GM18870 (cell line): Measurements from ENCODE around the gene PRIMA1.

Experiments
- ATAC-seq: cut with Tn5 transposase; IDR thresholded peaks from one replicate; pipeline ENCODE4 v1.9.1; 2021; ENCODE audit warnings: moderate library complexity; ENCODE audit not compliant: unreplicated experiment

Gene PRIMA1

DNA sequence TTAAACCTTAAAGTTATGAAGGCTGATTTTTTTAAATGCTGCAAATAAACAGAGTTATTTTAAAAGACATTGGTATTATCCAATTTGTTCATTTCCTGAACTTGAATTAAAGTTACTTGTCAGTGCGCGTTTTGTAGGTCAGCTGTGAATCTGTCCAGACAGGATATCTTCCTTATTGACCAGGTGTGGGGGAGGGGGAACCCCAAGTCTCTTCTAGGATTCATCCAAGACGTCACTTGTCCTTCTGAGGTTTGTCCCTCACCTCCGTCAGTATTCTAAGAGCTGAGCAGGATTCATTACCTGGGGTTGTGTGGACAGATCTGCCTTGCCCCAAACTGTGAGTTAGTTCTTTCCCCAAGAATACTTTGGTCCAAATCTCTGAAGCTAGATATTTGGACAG is 8.8 kb upstream of the PRIMA1 start:
- ATAC-seq: no peak

GRCh38 chr14:93794756-93795155 is 6.5 kb upstream of the PRIMA1 start:
- ATAC-seq: no peak

GRCh38 chr14:93793555-93794324 is 5.5 kb upstream of the PRIMA1 start:
- no peak for ATAC-seq

- ATAC-seq: no peak
These were observed 4.1 kb upstream of the PRIMA1 start for GRCh38 chr14:93792391-93792790.

DNA sequence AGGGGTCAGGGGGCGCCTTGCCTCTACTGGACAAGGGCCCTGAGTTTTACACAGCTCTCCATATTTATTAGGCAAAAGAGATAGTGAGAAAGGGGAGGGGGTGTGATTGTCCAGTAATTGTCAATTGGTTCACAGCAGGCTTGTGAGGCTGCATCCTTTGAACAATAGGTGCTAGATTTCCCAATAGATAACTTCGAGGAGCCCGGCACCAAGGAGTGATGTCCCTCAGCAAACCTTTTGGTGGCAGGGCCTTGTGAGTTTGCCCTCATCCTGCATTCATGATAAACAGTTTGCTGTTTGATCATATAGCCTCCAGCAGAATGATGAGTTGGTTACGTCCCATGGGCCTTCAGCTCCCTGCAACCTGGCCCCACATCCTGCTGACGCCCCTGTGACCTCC is 2.7 kb upstream of the PRIMA1 start:
- ATAC-seq: no peak

- ATAC-seq: no peak
These were observed 1.2 kb upstream of the PRIMA1 start for GRCh38 chr14:93789228-93790130.

- ATAC-seq: no peak
These were observed 400 bp upstream of the PRIMA1 start for GRCh38 chr14:93788543-93789227.

DNA sequence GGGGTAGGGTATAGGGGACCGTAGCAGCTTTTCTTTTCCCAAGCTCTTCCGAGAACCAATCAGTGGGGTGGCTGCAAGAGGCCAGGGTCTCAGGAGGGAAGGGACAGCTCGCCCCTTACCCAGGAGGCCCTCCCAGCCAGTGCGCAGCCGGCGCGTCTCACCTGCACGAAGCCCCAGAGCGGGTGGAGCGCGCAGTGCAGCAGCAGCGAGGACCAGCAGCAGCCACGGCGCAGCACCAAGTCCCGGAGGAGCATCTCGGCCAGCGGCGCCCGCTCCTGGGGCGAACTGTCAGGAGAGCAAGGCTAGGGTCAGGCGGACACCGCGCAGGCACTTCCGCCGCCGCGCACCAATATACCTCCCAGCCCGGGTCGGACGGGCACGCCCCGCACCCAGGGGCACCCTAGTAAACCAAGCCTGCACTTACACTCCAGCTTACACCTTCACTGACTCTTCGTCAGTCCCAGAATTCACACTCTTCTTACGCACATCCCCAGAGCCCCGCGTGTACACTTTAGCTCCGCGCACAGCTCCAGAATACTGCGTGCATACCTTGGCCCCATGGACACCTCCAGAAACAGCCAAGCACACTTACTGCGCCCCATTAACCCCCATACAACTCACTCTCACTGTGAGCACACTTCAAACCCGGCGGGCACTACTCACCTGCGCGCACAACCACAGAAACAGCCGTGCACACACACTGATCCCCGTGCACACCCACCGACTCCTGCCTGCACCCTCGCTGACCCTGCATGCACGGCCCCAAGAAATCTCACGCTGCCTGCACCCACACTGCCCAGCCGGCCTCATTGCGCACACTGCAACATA is 606 bp downstream of the PRIMA1 start:
- ATAC-seq: no peak

GRCh38 chr14:93785423-93785822 is 2.9 kb downstream of the PRIMA1 start:
- no peak for ATAC-seq

DNA sequence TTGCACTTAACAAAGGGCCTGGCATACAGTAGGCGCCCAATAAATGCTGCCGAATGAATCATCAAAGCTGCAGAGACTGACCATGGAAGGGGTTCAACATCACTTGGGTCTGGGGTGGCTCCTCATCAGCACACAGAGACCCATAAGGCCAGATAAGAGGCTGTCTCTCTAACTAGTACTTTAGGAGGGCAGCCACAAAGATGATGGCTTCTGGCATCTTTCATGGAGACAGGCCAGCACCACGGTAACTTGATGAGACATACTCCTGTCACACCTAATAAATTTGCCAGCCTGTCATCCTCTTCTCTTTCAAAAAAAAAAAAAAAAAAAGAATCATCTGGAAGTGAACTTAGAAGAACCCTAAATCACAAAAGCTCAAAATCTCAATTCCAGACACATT is 3.4 kb downstream of the PRIMA1 start:
- no peak for ATAC-seq

DNA sequence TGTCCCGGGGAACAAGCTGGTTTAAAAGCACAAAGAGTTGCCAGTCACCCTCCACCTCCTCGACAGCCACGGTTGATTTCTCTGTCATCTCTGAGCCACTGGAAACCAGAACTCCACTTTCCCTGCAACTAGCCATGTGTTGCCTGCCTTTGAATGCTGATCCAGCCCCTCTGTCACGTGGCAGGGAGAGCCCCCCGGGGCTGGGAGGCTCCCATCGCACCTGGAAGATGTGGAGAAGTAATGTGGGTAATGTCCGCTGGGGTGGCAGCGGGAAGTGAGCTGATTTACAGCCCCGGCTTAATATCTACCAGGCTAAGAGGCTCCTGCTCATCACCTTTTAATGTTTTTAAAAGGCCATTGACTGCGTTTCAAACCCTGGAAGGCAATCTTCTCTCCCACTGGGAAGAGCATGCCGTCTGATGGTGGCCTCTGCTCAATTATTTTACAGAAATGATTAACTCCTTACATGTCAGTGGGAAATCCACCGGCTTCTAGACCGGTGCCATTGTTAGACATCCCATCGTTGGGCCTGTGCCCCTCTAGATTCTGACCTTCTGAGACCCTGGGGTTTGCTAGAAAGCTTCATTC is 7.4 kb downstream of the PRIMA1 start:
- ATAC-seq: no peak

- no peak for ATAC-seq
These were observed 9.2 kb downstream of the PRIMA1 start for GRCh38 chr14:93778856-93779629.

DNA sequence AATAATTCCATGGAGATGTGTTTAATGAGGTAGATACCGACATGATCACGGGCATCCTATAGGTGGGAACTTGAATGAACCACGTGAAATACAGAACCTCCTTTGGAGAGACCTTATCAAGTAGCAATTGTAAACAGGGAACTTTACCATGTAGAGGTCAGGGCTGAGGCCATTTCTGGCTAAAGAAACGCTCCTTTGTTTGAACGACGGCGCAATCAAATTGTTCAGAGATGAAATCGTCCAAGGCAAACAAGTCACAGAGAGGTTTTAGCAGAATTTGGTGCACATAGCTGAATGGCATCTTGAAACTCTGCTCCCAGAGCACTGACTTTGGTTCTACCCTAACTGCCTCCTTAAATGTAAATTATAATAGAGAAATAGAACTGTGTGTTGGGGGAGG is 9.8 kb downstream of the PRIMA1 start:
- no peak for ATAC-seq

DNA sequence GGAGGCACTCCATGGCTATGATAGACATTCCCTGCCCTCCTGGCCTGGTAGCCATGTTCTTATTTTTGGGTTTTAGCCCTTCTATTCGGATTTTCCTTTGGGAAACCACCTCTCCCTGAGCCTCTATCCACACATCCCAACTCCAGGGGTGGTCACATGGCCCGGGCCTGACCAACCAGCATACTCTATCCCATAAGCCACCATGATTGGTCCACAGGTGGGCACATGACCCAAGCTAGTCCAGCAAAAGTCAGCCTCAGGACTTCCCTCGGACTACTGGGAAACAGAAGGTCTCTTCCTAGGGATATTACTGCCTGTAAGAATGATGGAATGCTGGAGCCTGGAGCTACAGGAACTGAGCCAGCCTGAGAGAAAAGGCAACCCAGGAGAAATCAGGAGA is 12.5 kb downstream of the PRIMA1 start:
- no peak for ATAC-seq

- no peak for ATAC-seq
These were observed 13.1 kb downstream of the PRIMA1 start for GRCh38 chr14:93775158-93775557.

DNA sequence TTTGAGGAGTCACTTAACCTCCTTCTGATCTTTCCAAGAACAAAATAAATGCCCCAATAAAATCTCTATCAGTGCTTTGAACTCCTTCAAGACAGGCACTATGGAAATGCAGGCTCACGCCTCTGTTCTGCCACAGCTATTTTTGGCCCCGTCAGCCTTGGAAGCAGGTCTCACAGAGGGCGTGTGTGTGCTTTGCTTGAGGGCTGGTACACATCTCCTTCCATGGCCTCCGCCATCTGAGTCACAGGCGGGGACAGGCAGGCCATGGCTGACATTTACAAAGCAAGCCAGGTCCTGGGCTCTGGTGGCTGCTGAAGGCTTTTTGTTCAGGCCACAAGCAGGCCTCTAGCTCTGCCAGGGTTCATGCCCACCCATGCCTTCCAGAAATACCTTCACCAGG is 16.0 kb downstream of the PRIMA1 start:
- no peak for ATAC-seq

- ATAC-seq: no peak
These were observed 22.3 kb downstream of the PRIMA1 start for GRCh38 chr14:93765970-93766369.

DNA sequence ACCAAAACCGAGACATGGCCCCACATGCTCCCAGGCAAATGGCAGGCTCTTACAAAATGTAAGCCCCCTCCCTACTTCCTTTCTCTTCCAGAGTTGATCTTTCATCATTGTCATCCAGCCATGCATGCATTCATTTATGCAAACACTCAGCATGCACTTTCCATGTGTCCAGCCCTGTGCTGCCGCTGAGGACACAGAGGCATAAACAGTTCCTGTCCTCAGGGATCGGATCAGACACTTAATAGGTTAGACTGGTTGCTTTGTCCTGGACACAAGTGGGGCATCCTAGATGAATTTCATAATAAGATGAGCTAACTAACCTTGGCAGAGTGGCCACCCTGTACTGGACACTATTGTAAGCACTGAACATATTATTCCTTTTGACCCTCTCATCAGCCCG is 23.1 kb downstream of the PRIMA1 start:
- no peak for ATAC-seq

- no peak for ATAC-seq
These were observed 24.1 kb downstream of the PRIMA1 start for GRCh38 chr14:93764211-93764659.
